ENCODE results near the gene KCTD11. TPM values are rescaled to one million over a fixed set of nuclear protein-coding genes. Genes with fewer than 3 reads are reported as not detected.

KCTD11 gene
- total and polyA plus RNA-seq, 2 experiments from 2014 or later, result 16.2 to 27.2 TPM

DNA sequence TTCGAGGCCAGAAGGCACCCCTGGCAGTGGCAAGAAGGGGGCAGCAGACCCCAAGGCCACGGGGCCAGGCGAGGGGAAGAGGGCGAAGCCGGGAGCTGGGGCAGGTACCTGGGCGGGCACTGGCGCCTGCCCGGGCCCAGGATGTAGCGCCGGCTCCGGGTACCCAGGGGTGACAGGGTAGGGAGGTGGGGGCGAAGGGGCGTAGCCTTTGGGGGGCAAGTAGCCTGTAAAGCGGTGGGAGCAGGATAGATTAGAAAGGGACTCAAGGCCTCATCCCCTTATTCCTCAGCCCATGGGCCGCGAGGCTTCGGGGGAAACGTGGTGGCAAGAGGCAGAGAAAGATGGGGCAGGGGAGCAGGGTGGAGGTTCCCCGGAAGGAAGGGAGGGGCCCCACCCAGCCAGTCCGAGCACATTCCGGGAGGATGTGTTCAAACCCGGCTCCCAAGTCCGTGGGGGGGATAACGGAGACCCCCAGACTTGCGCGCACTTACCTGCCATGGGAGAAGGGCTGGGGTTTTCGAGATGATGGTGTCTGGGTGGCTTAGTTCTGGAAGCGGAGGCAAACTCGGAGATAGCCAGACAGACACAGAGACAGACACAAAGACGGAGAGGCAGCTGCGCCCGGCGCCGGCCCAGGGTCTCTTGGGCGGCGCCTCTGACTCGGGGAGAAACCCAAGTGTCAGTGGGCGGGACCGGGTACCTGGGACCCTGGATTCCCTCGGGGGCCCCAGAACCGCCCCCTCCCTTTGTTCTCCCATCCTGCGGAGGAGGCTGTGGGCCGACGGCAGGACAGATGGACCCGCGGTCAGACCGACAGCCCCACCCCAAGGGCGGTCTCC lies 41.9 kb downstream of the KCTD11 start:
- H3K9ac ChIP-seq, result peak overlapping the region; percentile 89
- H3K4me1 ChIP-seq (ENCODE audit: insufficient read depth), result peaks cover 4% of the 10 kb centered on the region; the same call in 1 of the 2 replicates
- peak overlapping the region; percentile 80 for H2AFZ ChIP-seq
- H3F3A ChIP-seq (ENCODE audit: insufficient read depth), result 0 out of 2 replicates have a peak, but pooled peaks cover 6% of the 10 kb centered on the region
- H3K9me3 ChIP-seq (ENCODE audit: low read depth), result no peaks in the 10 kb centered on the region
- no peaks in the 10 kb centered on the region for H3K27me3 ChIP-seq (replicated peaks; ENCODE audit: insufficient read depth)
- H3K36me3 ChIP-seq (ENCODE audit: low read depth), result no peaks in the 10 kb centered on the region; the same call in 1 of the 2 replicates
- in situ Hi-C loops (cut with MboI), result no loop called here
- DNase-seq, result peak; percentile 59
- 6 to 9% methylated on average over 32 to 45 of the region's 48 CpGs for WGBS, 2 experiments (ENCODE audit: low coverage in 1 of 2, low lambda C conversion rate in 2 of 2, missing lambda C conversion rate in 2 of 2)
- H4K20me1 ChIP-seq (ENCODE audit: insufficient read depth), result no peaks in the 10 kb centered on the region
- TF ChIP-seq EZH2phosphoT487 (IDR thresholded peaks at IDR 0.05; ENCODE audit: insufficient read depth, low read depth), result no peak
- no peak for TF ChIP-seq EZH2 (IDR thresholded peaks at IDR 0.05; ENCODE audit: insufficient read depth, poor library complexity, severe bottlenecking)
- peaks cover 22% of the 10 kb centered on the region for H3K79me2 ChIP-seq (ENCODE audit: insufficient read depth)
- H3K27ac ChIP-seq, result peak overlapping the region; percentile 92
- no peaks in the 10 kb centered on the region for H3K9me2 ChIP-seq (ENCODE audit: insufficient read depth)
- peak overlapping the region; percentile 94 for H3K4me2 ChIP-seq (ENCODE audit: unreplicated experiment)
- H3K4me3 ChIP-seq, result peak overlapping the region; percentile 91

DNA sequence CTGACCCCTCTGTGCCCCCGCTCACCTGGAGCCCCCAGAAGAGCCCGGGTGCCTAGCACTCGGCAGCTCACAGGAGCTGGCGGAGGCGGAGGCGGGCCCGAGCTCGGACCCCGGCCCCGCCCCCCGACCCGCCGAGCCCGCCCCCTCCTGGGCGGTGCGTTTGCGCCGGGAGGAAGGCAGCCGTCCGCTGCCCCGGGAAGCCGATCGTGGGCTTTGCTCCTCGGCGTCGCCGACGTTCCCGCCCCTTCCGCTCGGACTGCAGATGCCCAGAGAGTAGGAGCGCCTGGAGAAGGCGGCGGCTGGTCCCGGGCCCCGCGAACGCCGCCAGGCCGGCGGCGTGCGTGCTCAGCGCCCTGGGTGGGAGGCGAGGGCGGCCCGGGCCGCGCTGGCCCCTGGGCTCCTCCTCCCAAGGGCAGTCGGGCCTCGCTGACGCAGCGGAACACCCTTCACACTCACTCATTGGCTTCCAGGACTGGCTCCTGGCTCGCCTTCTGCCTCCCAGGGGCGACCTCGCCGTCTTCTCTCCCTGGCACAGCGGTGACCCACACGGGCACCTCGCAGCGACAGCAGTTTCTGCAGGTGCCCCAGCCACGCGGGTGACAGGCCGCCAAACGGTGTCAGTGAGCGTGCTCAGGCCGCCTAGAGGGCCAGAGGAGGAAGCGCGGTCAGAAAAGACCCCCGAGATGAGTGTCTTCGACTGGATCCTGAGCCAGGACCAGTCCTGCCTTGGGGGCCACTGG lies 42.7 kb downstream of the KCTD11 start, which contains the start of gene PLSCR3:
TSS of gene PLSCR3 (minus strand) at position 74 of the 740 bp plus-strand sequence. CDS start 415 bp downstream, outside the sequence.
- 1 to 2% methylated on average over 38 to 44 of the region's 71 CpGs for WGBS, 2 experiments (ENCODE audit: low coverage in 1 of 2, low lambda C conversion rate in 2 of 2, missing lambda C conversion rate in 2 of 2)
- in situ Hi-C loops (cut with MboI), result no loop called here
- Histone ChIP-seq H3K36me3 (ENCODE audit: low read depth) (no peaks in the 10 kb centered on the region; the same call in 1 of the 2 replicates), H3K79me2 (ENCODE audit: insufficient read depth) (peaks cover 22% of the 10 kb centered on the region), H3K9me3 (ENCODE audit: low read depth) (no peaks in the 10 kb centered on the region), H4K20me1 (ENCODE audit: insufficient read depth) (no peaks in the 10 kb centered on the region), H3K4me1 (ENCODE audit: insufficient read depth) (peaks cover 4% of the 10 kb centered on the region; the same call in 1 of the 2 replicates), H3K4me2 (ENCODE audit: unreplicated experiment) (peak within 1 kb of the TSS; percentile 94), H3K9ac (peak within 1 kb of the TSS; percentile 89), H3F3A (ENCODE audit: insufficient read depth) (0 out of 2 replicates have a peak, but pooled peaks cover 8% of the 10 kb centered on the region), H3K4me3 (peak within 1 kb of the TSS; percentile 91), H2AFZ (peak within 1 kb of the TSS; percentile 80), H3K9me2 (ENCODE audit: insufficient read depth) (no peaks in the 10 kb centered on the region), H3K27me3 (replicated peaks; ENCODE audit: insufficient read depth) (no peaks in the 10 kb centered on the region), H3K27ac (peak within 1 kb of the TSS; percentile 92)
- DNase-seq, result peak; percentile 94
- no peak for TF ChIP-seq EZH2phosphoT487 (IDR thresholded peaks at IDR 0.05; ENCODE audit: insufficient read depth, low read depth)
- no peak for TF ChIP-seq EZH2 (IDR thresholded peaks at IDR 0.05; ENCODE audit: insufficient read depth, poor library complexity, severe bottlenecking)

DNA sequence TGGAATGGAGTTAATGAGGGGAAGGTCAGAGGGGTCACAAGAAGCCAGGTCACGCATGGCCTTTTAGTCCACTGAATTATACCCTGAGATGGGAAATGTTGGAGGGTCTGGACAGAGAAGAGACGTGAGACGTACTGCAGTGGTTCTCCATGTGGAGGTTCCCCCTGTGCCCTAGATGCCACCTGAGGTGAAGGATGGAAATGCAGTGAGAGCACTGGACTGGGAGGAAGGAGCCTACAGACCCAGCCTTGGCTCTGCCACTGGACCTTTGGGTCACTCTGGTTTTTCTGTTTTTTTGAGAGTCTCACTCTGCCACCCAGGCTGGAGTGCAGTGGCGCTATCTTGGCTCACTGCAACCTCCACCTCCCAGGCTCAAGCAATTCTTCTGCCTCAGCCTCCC lies 44.2 kb downstream of the KCTD11 start:
- H3F3A ChIP-seq (ENCODE audit: insufficient read depth), result 0 out of 2 replicates have a peak, but pooled peaks cover 10% of the 10 kb centered on the region
- no peaks in the 10 kb centered on the region for H4K20me1 ChIP-seq (ENCODE audit: insufficient read depth)
- H3K9me3 ChIP-seq (ENCODE audit: low read depth), result no peaks in the 10 kb centered on the region
- TF ChIP-seq EZH2phosphoT487 (IDR thresholded peaks at IDR 0.05; ENCODE audit: insufficient read depth, low read depth) (no peak), EZH2 (IDR thresholded peaks at IDR 0.05; ENCODE audit: insufficient read depth, poor library complexity, severe bottlenecking) (no peak)
- H3K4me3 ChIP-seq, result no peak overlapping the region
- no peak overlapping the region for H3K9ac ChIP-seq
- no peak overlapping the region for H2AFZ ChIP-seq
- H3K27ac ChIP-seq, result no peak overlapping the region
- no peak for DNase-seq
- no peaks in the 10 kb centered on the region for H3K36me3 ChIP-seq (ENCODE audit: low read depth)
- 77 to 90% methylated on average over 4 of the region's 4 CpGs for WGBS, 2 experiments (ENCODE audit: low coverage in 1 of 2, low lambda C conversion rate in 2 of 2, missing lambda C conversion rate in 2 of 2)
- H3K27me3 ChIP-seq (replicated peaks; ENCODE audit: insufficient read depth), result no peaks in the 10 kb centered on the region
- H3K9me2 ChIP-seq (ENCODE audit: insufficient read depth), result no peaks in the 10 kb centered on the region
- H3K4me2 ChIP-seq (ENCODE audit: unreplicated experiment), result no peak overlapping the region
- H3K79me2 ChIP-seq (ENCODE audit: insufficient read depth), result peaks cover 22% of the 10 kb centered on the region
- in situ Hi-C loops (cut with MboI), result no loop called here
- peaks cover 4% of the 10 kb centered on the region; the same call in 1 of the 2 replicates for H3K4me1 ChIP-seq (ENCODE audit: insufficient read depth)

GRCh38 chr17:7398612-7399011 lies 46.6 kb downstream of the KCTD11 start:
- no peaks in the 10 kb centered on the region for H3K27me3 ChIP-seq (replicated peaks; ENCODE audit: insufficient read depth)
- peaks cover 20% of the 10 kb centered on the region for H3K79me2 ChIP-seq (ENCODE audit: insufficient read depth)
- H2AFZ ChIP-seq, result no peak overlapping the region
- whole genome bisulfite sequencing, 2 experiments (ENCODE audit: low coverage in 1 of 2, low lambda C conversion rate in 2 of 2, missing lambda C conversion rate in 2 of 2), result 51 to 54% methylated on average over 2 of the region's 2 CpGs
- DNase-seq, result no peak
- H4K20me1 ChIP-seq (ENCODE audit: insufficient read depth), result no peaks in the 10 kb centered on the region
- TF ChIP-seq EZH2 (IDR thresholded peaks at IDR 0.05; ENCODE audit: insufficient read depth, poor library complexity, severe bottlenecking) (no peak), EZH2phosphoT487 (IDR thresholded peaks at IDR 0.05; ENCODE audit: insufficient read depth, low read depth) (no peak)
- no peak overlapping the region for H3K4me3 ChIP-seq
- in situ Hi-C loops (cut with MboI), result no loop called here
- H3K9ac ChIP-seq, result no peak overlapping the region
- no peak overlapping the region for H3K4me2 ChIP-seq (ENCODE audit: unreplicated experiment)
- no peaks in the 10 kb centered on the region for H3K36me3 ChIP-seq (ENCODE audit: low read depth)
- 0 out of 2 replicates have a peak, but pooled peaks cover 10% of the 10 kb centered on the region for H3F3A ChIP-seq (ENCODE audit: insufficient read depth)
- peaks cover 11% of the 10 kb centered on the region for H3K4me1 ChIP-seq (ENCODE audit: insufficient read depth)
- H3K9me2 ChIP-seq (ENCODE audit: insufficient read depth), result no peaks in the 10 kb centered on the region
- no peaks in the 10 kb centered on the region for H3K9me3 ChIP-seq (ENCODE audit: low read depth)
- no peak overlapping the region for H3K27ac ChIP-seq
